DMS53 (cell line): ENCODE results near the gene NET1.
"Not testable (repeated sequence)": the region's sequence is repeated elsewhere in the genome, so short reads cannot be mapped to it uniquely, and the experiment has no call there.

ENCODE experiments used
- DNase-seq: peaks from one replicate; lab custom pipeline; 2025; lab: John Stamatoyannopoulos, UW

The NET1 gene

GRCh38 chr10:5466451-5467206 is 54.3 kb downstream of the NET1 start:
- DNase-seq = peak; percentile 86

DNA sequence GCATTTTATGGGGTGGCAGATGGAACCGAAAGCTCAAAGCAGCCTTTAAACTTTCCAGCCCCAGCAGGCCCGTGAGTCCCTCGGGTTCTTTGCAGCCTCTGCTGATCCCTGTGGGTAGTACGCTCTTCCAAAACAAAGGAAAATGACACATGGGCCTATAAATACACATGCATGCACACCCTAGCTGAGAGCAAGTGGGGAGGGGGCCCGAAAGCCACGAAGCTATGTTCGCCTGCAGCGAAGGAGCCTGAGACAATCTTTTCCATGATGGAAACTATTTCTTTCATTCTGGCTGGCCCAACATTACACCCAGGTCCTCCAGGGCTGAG is 54.8 kb downstream of the NET1 start:
- DNase-seq = no peak

GRCh38 chr10:5467634-5468255 is 55.4 kb downstream of the NET1 start:
- no peak for DNase-seq

DNA sequence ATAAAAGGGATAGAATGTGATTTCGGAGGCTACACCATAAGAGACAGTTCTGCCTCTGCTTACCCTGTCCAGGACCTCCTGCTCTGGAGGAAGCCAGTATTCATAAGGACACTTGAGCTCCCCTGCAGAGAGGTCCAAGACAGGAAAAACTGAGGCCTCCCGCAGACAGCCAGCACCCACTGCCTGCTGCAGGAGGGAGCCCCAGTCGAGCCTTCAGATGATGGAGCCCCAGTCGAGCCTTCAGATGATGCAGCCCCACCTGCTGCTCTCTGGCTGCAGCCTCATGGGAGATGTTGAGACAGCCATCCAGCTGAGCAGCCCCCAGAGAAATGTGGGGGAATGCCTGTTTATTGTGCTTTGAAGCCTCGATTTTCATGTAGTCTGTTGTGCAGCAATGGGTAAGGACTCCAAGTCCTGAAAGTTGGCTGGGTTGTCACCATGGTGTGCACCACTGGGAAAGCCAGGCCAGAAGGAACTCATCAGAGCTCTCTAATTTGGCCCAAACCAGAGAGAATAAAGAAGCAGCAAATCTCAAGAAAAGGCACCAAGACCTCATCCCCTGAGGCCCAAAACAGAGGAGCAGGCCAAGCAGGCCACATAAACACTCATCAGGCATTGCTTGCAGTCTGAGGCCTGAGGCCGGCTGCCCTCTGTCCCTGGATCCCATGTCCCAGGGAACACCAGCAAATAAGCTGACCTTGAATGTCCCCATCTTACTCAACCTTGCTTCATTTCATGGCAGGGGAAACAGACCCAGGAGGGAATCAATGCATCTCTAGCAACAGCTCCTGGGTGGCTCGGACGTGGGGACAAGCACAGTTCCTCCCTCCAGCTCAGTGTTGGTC is 56.1 kb downstream of the NET1 start:
- no peak for DNase-seq

- no peak for DNase-seq
These were observed 57.1 kb downstream of the NET1 start for GRCh38 chr10:5469353-5470061.

- DNase-seq = no peak
These were observed 57.9 kb downstream of the NET1 start for GRCh38 chr10:5470062-5470751.

DNA sequence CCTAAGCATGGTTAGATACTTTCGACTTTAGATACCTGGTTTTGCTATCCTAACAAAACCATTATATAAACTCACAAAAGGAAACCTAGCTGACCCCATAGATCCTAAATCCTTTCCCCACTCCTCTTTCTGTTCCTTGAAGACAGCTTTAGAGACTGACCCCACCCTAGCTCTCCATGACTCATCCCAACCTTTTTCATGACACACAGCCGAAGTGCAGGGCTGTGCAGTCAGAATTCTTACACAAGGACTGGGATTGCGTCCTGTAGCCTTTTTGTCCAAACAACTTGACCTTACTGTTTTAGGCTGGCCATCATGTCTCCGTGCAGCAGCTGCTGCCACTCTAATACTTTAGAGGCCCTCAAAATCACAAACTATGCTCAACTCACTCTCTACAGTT is 62.3 kb downstream of the NET1 start:
- not testable (repeated sequence) for DNase-seq

DNA sequence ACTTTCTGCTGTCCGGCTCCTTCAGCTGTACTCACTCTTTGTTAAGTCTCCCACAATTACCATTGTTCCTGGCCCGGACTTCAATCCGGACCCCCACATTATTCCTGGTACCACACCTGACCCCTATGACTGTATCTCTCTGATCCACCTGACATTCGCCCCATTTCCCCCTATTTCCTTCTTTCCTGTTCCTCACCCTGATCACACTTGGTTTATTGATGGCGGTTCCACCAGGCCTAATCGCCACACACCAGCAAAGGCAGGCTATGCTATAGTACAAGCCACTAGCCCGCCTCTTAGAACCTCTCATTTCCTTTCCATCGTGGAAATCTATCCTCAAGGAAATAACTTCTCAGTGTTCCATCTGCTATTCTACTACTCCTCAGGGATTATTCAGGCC is 62.7 kb downstream of the NET1 start:
- not testable (repeated sequence) for DNase-seq

- not testable (repeated sequence) for DNase-seq
These were observed 63.8 kb downstream of the NET1 start for GRCh38 chr10:5475974-5476807.

DNA sequence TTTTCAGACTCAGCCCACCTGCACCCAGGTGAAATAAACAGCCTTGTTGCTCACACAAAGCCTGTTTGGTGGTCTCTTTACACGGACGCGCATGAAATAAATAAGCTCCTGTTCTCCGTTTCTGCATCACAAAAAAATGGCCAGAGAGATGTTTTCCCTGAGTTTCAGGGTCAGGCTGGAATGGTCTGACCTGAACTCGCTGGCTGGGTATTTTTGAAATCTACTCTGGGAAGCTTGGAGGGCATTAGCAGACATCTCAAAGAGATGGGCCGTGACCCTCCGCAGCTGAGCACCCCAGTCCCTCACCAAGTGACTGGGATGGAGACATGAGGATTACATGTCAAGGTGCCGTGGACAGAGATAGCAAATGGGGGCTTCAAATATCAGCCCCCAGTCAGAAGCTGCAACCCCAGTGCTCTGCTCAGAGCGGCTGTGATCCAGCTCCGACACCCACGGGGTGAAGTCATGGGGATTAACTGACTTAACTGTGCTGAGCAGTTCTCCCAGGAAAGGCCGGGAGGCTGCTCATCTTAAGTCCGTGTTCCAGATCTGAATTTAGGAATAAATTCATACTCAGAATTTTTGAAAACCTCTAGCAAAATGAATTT is 64.7 kb downstream of the NET1 start:
- DNase-seq = no peak

- no peak for DNase-seq
These were observed 65.8 kb downstream of the NET1 start for GRCh38 chr10:5477948-5478693.

- no peak for DNase-seq
These were observed 66.4 kb downstream of the NET1 start for GRCh38 chr10:5478694-5479305.

DNA sequence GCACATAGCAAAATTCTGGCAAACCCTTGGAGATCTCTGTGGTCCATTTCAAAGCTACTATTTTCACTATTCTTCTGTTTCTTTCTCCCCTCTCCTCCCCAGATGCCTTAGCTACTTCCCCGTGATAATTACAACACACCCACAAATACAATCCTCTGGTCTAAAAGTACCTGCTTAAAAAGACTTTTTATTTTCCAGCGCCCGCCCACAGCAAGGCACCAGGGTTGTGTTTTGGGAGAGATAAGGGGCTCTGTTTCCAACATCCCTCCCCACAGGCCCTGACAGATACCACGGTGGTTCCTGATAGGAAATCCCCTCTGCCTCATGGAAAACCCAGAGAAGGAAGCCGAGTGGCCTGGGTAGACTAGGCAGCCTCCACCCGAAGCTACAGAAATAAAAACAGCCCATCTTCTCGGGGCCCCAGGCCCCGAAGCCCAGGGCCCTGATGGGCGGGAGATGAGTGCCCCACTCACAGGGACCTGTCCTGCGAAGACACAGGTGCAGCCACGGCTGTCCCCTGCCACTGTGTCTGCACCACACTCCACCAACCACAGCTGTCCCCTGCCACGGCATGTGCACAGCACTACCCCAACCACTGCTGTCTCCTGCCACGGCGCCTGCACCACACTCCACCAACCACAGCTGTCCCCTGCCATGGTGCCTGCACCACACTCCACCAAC is 67.3 kb downstream of the NET1 start:
- DNase-seq = no peak

GRCh38 chr10:5480162-5480941 is 68.0 kb downstream of the NET1 start:
- no peak for DNase-seq

DNA sequence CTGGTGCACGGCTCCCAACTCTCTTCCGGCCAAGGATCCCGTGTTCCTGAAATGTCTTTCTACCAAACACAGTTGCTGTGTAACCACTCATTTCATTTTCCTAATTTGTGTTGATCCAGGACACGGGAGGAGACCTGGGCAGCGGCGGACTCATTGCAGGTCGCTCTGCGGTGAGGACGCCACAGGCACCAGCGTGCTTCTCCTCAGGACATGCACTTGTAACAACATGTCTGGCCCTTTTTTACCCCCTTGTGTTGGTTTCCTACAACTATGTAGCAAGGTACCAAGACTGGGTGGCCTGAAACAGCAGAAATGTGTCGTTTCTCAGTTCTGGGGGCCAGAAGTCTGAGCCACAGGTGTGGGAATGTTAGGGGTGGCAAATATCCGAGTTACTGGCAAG is 68.8 kb downstream of the NET1 start:
- no peak for DNase-seq

DNA sequence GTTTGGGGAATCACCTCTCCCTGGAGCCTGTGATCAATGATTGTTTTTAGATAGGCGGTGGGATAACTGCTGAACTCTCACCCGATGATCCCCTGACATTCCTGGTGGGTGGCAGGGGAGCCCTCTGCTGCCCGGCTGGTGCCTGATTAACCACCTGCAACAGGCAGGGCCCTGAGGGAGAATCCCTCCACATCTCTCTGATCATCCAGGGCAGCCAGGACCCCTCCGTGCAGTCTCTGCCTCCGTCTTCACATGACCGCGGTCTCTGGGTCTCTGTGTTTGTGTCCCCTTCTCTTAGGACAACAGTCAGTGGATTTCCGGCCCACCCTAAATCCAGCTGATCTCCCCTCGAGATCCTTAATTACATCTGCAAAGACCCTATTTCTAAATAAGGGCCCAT is 69.7 kb downstream of the NET1 start:
- DNase-seq = no peak

DNA sequence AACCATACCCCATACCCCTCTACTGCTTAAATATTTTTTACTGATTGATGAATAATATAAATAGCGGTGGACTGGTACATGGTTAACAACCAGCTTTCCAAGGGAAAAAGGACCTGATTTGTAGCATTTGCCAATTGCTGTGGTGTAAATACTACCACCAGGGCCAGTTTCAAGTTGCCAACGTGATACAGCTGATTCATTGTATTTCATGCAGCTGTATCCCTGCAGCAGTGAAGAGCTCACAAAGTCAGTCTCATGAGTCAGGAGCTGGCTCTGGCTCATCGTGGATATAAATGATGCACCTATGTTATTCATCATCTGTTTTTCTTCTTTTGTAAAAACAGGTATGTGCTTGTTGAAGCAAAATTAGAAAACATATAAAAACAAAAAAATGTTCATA is 71.8 kb downstream of the NET1 start:
- peak; percentile 37 for DNase-seq

GRCh38 chr10:5485290-5485689 is 72.9 kb downstream of the NET1 start:
- no peak for DNase-seq
